ENCODE measurements around the gene RTL1. TPM values are rescaled to one million over a fixed set of nuclear protein-coding genes. Genes with fewer than 3 reads are reported as not detected.
A peak's percentile ranks its signal among the peaks of the same experiment; 100 is the strongest.

The RTL1 gene
- polyA plus RNA-seq, 1 experiment: not detected

GRCh38 chr14:100906420-100906819, 2.9 kb upstream of the RTL1 start:
- Histone ChIP-seq H3K36me3 (ENCODE audit: control insufficient read depth, insufficient read depth, low read length) (peaks cover 26% of the 10 kb centered on the region), H3K27me3 (ENCODE audit: control insufficient read depth, insufficient read depth, low read length) (no peaks in the 10 kb centered on the region; the same call in 1 of the 2 replicates), H3K4me3 (ENCODE audit: low read depth, low read length) (no peak overlapping the region)
- POLR2A ChIA-PET: no interaction called here
- no peak for DNase-seq (ENCODE audit: low read depth)
- CTCF ChIA-PET: no interaction called here
- TF ChIP-seq CTCF (IDR thresholded peaks at IDR 0.05; ENCODE audit: insufficient read depth, low read depth, low read length): 0 out of 2 replicates have a peak, but pooled peaks have one; percentile 7

- CTCF ChIA-PET: no interaction called here
- POLR2A ChIA-PET: no interaction called here
- Histone ChIP-seq H3K4me3 (ENCODE audit: low read depth, low read length) (no peak overlapping the region), H3K36me3 (ENCODE audit: control insufficient read depth, insufficient read depth, low read length) (peaks cover 28% of the 10 kb centered on the region), H3K27me3 (ENCODE audit: control insufficient read depth, insufficient read depth, low read length) (no peaks in the 10 kb centered on the region; the same call in 1 of the 2 replicates)
- no peak for DNase-seq (ENCODE audit: low read depth)
- TF ChIP-seq CTCF (IDR thresholded peaks at IDR 0.05; ENCODE audit: insufficient read depth, low read depth, low read length): no peak
Measured at GRCh38 chr14:100905166-100905565, 1.6 kb upstream of the RTL1 start.

- H3K36me3 ChIP-seq (ENCODE audit: control insufficient read depth, insufficient read depth, low read length): peaks cover 25% of the 10 kb centered on the region
- ChIA-PET POLR2A (no interaction called here), CTCF (no interaction called here)
- no peak for DNase-seq (ENCODE audit: low read depth)
- TF ChIP-seq CTCF (IDR thresholded peaks at IDR 0.05; ENCODE audit: insufficient read depth, low read depth, low read length): peak; percentile 21; the same call in 1 of the 2 replicates
- no peak overlapping the region for H3K4me3 ChIP-seq (ENCODE audit: low read depth, low read length)
- no peaks in the 10 kb centered on the region; the same call in 1 of the 2 replicates for H3K27me3 ChIP-seq (ENCODE audit: control insufficient read depth, insufficient read depth, low read length)
Measured at GRCh38 chr14:100904307-100905087, 975 bp upstream of the RTL1 start.

- Histone ChIP-seq H3K36me3 (ENCODE audit: control insufficient read depth, insufficient read depth, low read length) (peaks cover 27% of the 10 kb centered on the region), H3K4me3 (ENCODE audit: low read depth, low read length) (no peak overlapping the region), H3K27me3 (ENCODE audit: control insufficient read depth, insufficient read depth, low read length) (no peaks in the 10 kb centered on the region; the same call in 1 of the 2 replicates)
- DNase-seq (ENCODE audit: low read depth): no peak
- ChIA-PET CTCF (no interaction called here), POLR2A (no interaction called here)
- no peak for TF ChIP-seq CTCF (IDR thresholded peaks at IDR 0.05; ENCODE audit: insufficient read depth, low read depth, low read length)
Measured at GRCh38 chr14:100903134-100903468, 421 bp downstream of the RTL1 start.

- Histone ChIP-seq H3K36me3 (ENCODE audit: control insufficient read depth, insufficient read depth, low read length) (peaks cover 27% of the 10 kb centered on the region), H3K27me3 (ENCODE audit: control insufficient read depth, insufficient read depth, low read length) (no peaks in the 10 kb centered on the region; the same call in 1 of the 2 replicates), H3K4me3 (ENCODE audit: low read depth, low read length) (no peak overlapping the region)
- no peak for TF ChIP-seq CTCF (IDR thresholded peaks at IDR 0.05; ENCODE audit: insufficient read depth, low read depth, low read length)
- DNase-seq (ENCODE audit: low read depth): no peak
- ChIA-PET CTCF (interaction anchor here (0.8 to 1.9 kb wide), 2 partner anchors 240 to 519 kb away, joined by 3 to 4 read pairs; no protein-coding TSS in a partner anchor), POLR2A (no interaction called here)
Measured at GRCh38 chr14:100902295-100903133, 1.0 kb downstream of the RTL1 start.

Data from BJ (cell line).